ENCODE results near the gene TTC19.

DNA sequence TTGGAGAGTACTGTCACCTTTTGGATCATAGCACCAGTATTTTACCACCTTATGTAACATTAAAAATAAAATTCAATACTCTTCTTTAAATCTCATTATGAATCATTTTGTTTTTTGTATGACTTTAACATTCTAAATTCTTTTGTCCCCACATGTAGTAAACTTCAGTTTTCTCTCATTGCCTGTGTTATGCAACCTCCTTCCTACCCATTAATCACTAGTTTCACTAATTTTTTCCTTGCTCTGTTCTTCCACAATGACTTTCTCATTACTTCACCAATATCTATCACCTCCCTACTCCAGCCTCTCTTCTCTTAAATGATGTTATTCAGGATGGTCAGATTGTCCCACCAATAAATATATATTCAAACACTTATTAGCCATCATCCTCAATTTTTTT, 68.7 kb downstream of the TTC19 start:
- TF ChIP-seq TAF1 (conservative IDR thresholded peaks at IDR 0.05) (no peak), RAD21 (IDR thresholded peaks at IDR 0.05) (no peak), YY1 (IDR thresholded peaks at IDR 0.05) (no peak), FOXA1 (IDR thresholded peaks at IDR 0.05) (no peak), JUND (IDR thresholded peaks at IDR 0.05) (no peak), SP1 (IDR thresholded peaks at IDR 0.05) (no peak), EGR1 (IDR thresholded peaks at IDR 0.05; ENCODE audit: low read depth in 2 of 2) (no peak), HNF4A (conservative IDR thresholded peaks at IDR 0.05) (no peak)
- TF ChIP-seq, protein P1, sequence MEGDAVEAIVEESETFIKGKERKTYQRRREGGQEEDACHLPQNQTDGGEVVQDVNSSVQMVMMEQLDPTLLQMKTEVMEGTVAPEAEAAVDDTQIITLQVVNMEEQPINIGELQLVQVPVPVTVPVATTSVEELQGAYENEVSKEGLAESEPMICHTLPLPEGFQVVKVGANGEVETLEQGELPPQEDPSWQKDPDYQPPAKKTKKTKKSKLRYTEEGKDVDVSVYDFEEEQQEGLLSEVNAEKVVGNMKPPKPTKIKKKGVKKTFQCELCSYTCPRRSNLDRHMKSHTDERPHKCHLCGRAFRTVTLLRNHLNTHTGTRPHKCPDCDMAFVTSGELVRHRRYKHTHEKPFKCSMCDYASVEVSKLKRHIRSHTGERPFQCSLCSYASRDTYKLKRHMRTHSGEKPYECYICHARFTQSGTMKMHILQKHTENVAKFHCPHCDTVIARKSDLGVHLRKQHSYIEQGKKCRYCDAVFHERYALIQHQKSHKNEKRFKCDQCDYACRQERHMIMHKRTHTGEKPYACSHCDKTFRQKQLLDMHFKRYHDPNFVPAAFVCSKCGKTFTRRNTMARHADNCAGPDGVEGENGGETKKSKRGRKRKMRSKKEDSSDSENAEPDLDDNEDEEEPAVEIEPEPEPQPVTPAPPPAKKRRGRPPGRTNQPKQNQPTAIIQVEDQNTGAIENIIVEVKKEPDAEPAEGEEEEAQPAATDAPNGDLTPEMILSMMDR (IDR thresholded peaks at IDR 0.05; ENCODE audit: low read depth, low read length, missing input control), result no peak
- TF ChIP-seq, protein P2, sequence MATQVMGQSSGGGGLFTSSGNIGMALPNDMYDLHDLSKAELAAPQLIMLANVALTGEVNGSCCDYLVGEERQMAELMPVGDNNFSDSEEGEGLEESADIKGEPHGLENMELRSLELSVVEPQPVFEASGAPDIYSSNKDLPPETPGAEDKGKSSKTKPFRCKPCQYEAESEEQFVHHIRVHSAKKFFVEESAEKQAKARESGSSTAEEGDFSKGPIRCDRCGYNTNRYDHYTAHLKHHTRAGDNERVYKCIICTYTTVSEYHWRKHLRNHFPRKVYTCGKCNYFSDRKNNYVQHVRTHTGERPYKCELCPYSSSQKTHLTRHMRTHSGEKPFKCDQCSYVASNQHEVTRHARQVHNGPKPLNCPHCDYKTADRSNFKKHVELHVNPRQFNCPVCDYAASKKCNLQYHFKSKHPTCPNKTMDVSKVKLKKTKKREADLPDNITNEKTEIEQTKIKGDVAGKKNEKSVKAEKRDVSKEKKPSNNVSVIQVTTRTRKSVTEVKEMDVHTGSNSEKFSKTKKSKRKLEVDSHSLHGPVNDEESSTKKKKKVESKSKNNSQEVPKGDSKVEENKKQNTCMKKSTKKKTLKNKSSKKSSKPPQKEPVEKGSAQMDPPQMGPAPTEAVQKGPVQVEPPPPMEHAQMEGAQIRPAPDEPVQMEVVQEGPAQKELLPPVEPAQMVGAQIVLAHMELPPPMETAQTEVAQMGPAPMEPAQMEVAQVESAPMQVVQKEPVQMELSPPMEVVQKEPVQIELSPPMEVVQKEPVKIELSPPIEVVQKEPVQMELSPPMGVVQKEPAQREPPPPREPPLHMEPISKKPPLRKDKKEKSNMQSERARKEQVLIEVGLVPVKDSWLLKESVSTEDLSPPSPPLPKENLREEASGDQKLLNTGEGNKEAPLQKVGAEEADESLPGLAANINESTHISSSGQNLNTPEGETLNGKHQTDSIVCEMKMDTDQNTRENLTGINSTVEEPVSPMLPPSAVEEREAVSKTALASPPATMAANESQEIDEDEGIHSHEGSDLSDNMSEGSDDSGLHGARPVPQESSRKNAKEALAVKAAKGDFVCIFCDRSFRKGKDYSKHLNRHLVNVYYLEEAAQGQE (IDR thresholded peaks at IDR 0.05), result no peak
- TF ChIP-seq, protein P3, sequence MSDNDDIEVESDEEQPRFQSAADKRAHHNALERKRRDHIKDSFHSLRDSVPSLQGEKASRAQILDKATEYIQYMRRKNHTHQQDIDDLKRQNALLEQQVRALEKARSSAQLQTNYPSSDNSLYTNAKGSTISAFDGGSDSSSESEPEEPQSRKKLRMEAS (IDR thresholded peaks at IDR 0.05), result no peak
- TF ChIP-seq, protein P4, sequence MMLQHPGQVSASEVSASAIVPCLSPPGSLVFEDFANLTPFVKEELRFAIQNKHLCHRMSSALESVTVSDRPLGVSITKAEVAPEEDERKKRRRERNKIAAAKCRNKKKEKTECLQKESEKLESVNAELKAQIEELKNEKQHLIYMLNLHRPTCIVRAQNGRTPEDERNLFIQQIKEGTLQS (IDR thresholded peaks at IDR 0.05), result no peak

Data from liver (tissue), 3 donors.